Nasal cavity respiratory epithelium epithelial cell of viscerocranial mucosa (primary cell): Measurements from ENCODE around the gene ARRB1. TPM values are rescaled to one million over a fixed set of nuclear protein-coding genes. Genes with fewer than 3 reads are reported as not detected.

Source experiments
- total RNA-seq: library from RNA; depleted of rRNA; stranded (reverse); fragments of >200 nt; gene quantifications from 2 replicates; pipeline ENCODE4 v1.2.3, GENCODE V29; 2014

Gene ARRB1
- under 0.01 and 0.71 TPM in 2 replicates for total RNA-seq

DNA sequence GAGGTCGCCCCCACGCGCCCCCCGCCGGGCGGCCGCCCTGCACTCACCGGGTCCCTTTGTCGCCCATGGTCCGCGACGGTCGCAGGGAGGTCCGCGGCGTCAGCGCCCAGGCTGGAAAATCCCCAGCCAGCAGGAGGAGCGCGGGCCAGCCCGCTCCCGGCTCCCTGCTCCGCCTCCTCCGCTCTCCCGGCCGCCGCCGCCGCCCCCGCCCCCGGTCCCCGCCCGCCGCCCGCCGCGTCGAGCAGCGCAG lies at the start of gene ARRB1:
TSS of gene ARRB1 (minus strand) at position 121 of the 250 bp plus-strand sequence. CDS start at position 67, 54 bp downstream.

DNA sequence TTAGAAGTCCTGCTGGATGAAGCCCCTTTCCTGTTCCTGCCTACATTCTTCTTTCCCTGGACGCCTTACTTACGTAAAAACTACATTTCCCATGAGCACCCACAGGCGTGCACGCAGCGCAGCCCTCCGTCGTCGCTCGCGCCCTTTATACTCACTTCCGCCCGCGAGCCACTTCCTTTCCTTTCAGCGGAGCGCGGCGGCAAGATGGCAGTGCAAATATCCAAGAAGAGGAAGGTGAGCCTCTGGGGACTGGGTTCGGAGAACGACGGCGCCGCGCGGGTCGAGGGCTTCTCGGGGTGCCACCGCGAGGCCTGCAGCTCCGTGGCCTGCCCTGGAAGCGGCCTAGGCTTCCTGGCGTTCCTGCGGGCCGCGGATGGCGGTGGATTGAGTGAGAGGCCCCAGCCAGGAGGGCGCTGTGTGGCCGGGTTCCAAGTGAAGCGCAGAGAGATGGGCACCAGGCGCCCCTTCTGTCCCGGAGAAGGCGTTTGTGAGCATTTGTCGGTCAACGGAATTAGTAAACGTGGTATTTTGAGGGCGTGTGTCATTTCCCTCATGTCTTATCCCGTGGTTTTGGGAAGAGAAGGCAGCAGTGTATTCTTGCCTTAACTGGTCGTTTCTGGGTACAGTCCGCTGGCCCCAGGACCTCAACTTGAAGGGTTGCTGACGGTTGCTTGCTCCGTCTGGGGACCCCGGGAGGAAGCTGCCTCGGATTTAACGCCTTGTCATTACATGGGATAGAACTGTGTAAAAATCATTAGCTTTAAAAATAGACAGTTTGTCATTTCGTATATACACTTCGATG lies 48.1 kb upstream of the ARRB1 start, which contains the start of gene RPS3:
TSS of gene RPS3 (plus strand) at position 175 of the 802 bp plus-strand sequence. CDS start at position 205, 30 bp downstream.

DNA sequence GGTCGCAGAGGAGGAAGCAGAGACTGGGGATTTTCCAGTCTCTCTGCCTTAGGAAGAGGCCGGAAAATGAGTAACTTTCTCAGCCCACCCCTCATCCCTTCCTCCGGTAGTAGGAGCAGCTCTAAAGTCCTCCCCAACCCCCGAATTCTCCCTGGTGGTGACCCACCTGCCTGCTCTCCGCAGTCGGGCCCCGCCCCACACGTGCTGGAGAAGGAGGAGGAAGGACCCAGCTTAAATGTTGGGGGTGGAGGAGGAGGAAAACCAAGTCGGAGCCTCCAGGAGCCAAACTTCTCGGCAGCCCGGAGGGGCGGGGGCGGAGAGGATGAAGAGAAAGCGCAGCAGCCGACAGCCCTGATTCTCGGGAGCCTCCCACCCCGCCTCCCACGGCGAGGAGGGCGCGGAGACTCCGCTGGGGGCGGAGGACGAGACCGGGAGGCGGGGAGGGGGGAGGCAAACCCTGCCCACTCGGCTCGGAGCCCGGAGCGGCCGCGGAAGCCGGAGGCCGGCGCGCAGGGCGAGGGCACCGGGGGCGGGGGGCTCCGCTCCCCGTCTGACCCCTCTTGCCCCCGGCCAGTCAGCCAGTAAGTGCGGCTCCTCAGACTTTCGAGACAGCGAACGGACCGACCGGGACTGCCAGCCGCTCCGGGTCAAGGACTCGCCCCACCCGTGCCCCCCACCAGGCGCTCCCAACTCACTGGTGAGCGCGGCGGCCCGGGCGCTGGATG lies 111.0 kb downstream of the ARRB1 start, which contains the start of gene TPBGL:
TSS of gene TPBGL (plus strand) at position 464 of the 725 bp plus-strand sequence. CDS start 276 bp downstream, outside the sequence.

Other genes starting within 250 kb of the ARRB1 start
- not detected in 2 replicates for gene SLCO2B1, start 200.6 kb downstream of the ARRB1 start, total RNA-seq
- not detected in 2 replicates for gene TPBGL, start 110.9 kb downstream of the ARRB1 start, total RNA-seq
- gene RPS3, start 47.9 kb upstream of the ARRB1 start, total RNA-seq = 2,065 and 4,927 TPM in 2 replicates
- gene KLHL35, start 81.5 kb upstream of the ARRB1 start, total RNA-seq = 0.57 and 0.68 TPM in 2 replicates
- gene GDPD5, start 174.3 kb upstream of the ARRB1 start, total RNA-seq = under 0.01 and 1.5 TPM in 2 replicates
- gene SERPINH1, start 210.6 kb upstream of the ARRB1 start, total RNA-seq = 71.4 and 262 TPM in 2 replicates